MCF 10A (cell line): ENCODE data around the gene ARHGEF7. TPM values are rescaled to one million over a fixed set of nuclear protein-coding genes. Genes with fewer than 3 reads are reported as not detected.
A peak's percentile ranks its signal among the peaks of the same experiment; 100 is the strongest.

Source experiments
- BruUV-seq: library from RNA; stranded (reverse); fragments of 400-500 nt; replicated peaks from 2 replicates; lab custom pipeline; 2021; lab: Mats Ljungman, UMichigan
- CTCF ChIA-PET: fragments of 300-600 bp; sonication (Branson Sonifier 250); formaldehyde crosslinking; extraction: SDS; loops from one replicate; lab custom pipeline; 2021; ENCODE audit warnings: antibody characterized with exemption, inconsistent platforms; lab: Yijun Ruan, JAX
- POLR2A ChIA-PET: fragments of 300-600, 350-650 bp; sonication (Branson Sonifier 250); formaldehyde crosslinking; extraction: SDS; loops from one replicate; lab custom pipeline; 2020; ENCODE audit warnings: antibody characterized with exemption, inconsistent platforms; lab: Yijun Ruan, JAX
- DNase-seq: peaks from one replicate; pipeline ENCODE4 v3.0.0-alpha.2; 2018; ENCODE audit not compliant: unreplicated experiment
- H3K27ac Mint-ChIP-seq: one replicate; pipeline ENCODE4 v1.8.0; 2022; ENCODE audit warnings: mild to moderate bottlenecking, low read depth, mixed read lengths; ENCODE audit not compliant: unreplicated experiment
- H3K27me3 Mint-ChIP-seq: one replicate; pipeline ENCODE4 v1.8.0; 2022; ENCODE audit warnings: mixed read lengths; ENCODE audit not compliant: insufficient read depth, unreplicated experiment
- H3K36me3 Mint-ChIP-seq: one replicate; pipeline ENCODE4 v1.8.0; 2022; ENCODE audit warnings: mild to moderate bottlenecking, moderate library complexity, mixed read lengths; ENCODE audit not compliant: insufficient read depth, unreplicated experiment
- H3K4me1 Mint-ChIP-seq: one replicate; pipeline ENCODE4 v1.8.0; 2022; ENCODE audit warnings: mixed read lengths; ENCODE audit not compliant: insufficient read depth, unreplicated experiment
- H3K4me3 Mint-ChIP-seq: one replicate; pipeline ENCODE4 v1.8.0; 2022; ENCODE audit warnings: mild to moderate bottlenecking, moderate library complexity, mixed read lengths; ENCODE audit not compliant: unreplicated experiment
- H3K9me3 Mint-ChIP-seq: one replicate; pipeline ENCODE4 v1.8.0; 2022; ENCODE audit warnings: mixed read lengths; ENCODE audit not compliant: unreplicated experiment
- CTCF ChIP-seq: fragments of 200-600 bp; IDR thresholded peaks from one replicate; pipeline ENCODE4 v1.8.0; 2022; ENCODE audit warnings: antibody characterized with exemption, mild to moderate bottlenecking; ENCODE audit not compliant: unreplicated experiment
- intact Hi-C: fragments of 100-400 bp; cut with micrococcal nuclease; formaldehyde crosslinking; loops from 2 replicates; pipeline ENCODE4 v1.14.1; 2022
- total RNA-seq: library from RNA; stranded (reverse); gene quantifications from 2 replicates; pipeline ENCODE4 v1.2.3, GENCODE V29; 2022

ARHGEF7 gene
- total RNA-seq, 1 experiment from 2014 or later: 43.5 TPM

- TF ChIP-seq CTCF: no peak
- H3K27me3 Mint-ChIP-seq: peaks cover 74% of the 10 kb centered on the region
- POLR2A ChIA-PET: interaction anchor here (0.7 kb wide), 1 partner anchor 213 kb away, joined by 3 read pairs; no protein-coding TSS in a partner anchor
- H3K4me3 Mint-ChIP-seq: no peak overlapping the region
- H3K9me3 Mint-ChIP-seq: no peaks in the 10 kb centered on the region
- DNase-seq: no peak
- H3K36me3 Mint-ChIP-seq: no peaks in the 10 kb centered on the region
- no peak overlapping the region for H3K27ac Mint-ChIP-seq
- no peaks in the 10 kb centered on the region for H3K4me1 Mint-ChIP-seq
- CTCF ChIA-PET: no interaction called here
- BruUV-seq: no TSS peak
- intact Hi-C loops: no loop called here
These were observed 19.9 kb upstream of the ARHGEF7 start for GRCh38 chr13:111095031-111095840.

GRCh38 chr13:111095911-111096501 is 19.1 kb upstream of the ARHGEF7 start:
- CTCF ChIA-PET: no interaction called here
- POLR2A ChIA-PET: interaction anchor here (0.6 kb wide), 1 partner anchor 975 kb away, joined by 3 read pairs; no protein-coding TSS in a partner anchor

DNA sequence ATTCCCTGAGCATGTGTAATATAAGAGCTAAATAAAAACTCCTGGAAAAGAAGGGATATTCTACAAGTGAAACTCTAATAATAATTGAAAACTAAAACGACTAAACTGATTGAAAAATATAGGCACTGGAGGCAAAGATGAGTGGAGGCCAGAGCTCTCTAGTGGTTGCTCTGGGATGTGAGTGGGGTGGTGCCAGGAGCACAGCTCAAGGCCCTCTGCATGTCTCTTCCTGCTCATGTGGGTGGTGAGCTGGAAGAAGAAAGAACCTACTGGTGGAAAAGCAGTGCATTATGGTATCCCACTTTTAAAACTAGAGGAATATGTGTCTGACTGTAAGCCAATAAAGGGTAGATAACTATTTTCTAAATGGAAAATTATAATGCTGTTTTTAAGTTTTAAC is 15.8 kb upstream of the ARHGEF7 start:
- H3K36me3 Mint-ChIP-seq: peaks cover 3% of the 10 kb centered on the region
- H3K27me3 Mint-ChIP-seq: peaks cover 98% of the 10 kb centered on the region
- no peaks in the 10 kb centered on the region for H3K4me1 Mint-ChIP-seq
- peaks cover 9% of the 10 kb centered on the region for H3K9me3 Mint-ChIP-seq
- no peak overlapping the region for H3K4me3 Mint-ChIP-seq
- intact Hi-C loops: no loop called here
- TF ChIP-seq CTCF: no peak
- BruUV-seq: no TSS peak
- POLR2A ChIA-PET: interaction anchor here (0.7 kb wide), 1 partner anchor 104 kb away, joined by 3 read pairs; no protein-coding TSS in a partner anchor
- H3K27ac Mint-ChIP-seq: no peak overlapping the region
- DNase-seq: peak; percentile 18
- CTCF ChIA-PET: interaction anchor here (0.6 to 1.1 kb wide), 2 partner anchors 106 to 309 kb away, joined by 3 read pairs; no protein-coding TSS in a partner anchor

More at GRCh38 chr13:111095911-111096501, 19.1 kb upstream of the ARHGEF7 start:
- H3K4me3 Mint-ChIP-seq: no peak overlapping the region
- no peaks in the 10 kb centered on the region for H3K4me1 Mint-ChIP-seq
- intact Hi-C loops: no loop called here
- no peak for TF ChIP-seq CTCF
- no peak overlapping the region for H3K27ac Mint-ChIP-seq
- DNase-seq: no peak
- H3K36me3 Mint-ChIP-seq: no peaks in the 10 kb centered on the region
- peaks cover 79% of the 10 kb centered on the region for H3K27me3 Mint-ChIP-seq
- no TSS peak for BruUV-seq
- no peaks in the 10 kb centered on the region for H3K9me3 Mint-ChIP-seq

- Mint-ChIP-seq H3K9me3 (no peaks in the 10 kb centered on the region), H3K4me1 (no peaks in the 10 kb centered on the region), H3K36me3 (no peaks in the 10 kb centered on the region), H3K27ac (no peak overlapping the region), H3K4me3 (no peak overlapping the region), H3K27me3 (peaks cover 93% of the 10 kb centered on the region)
- ChIA-PET POLR2A (interaction anchor here (0.7 to 1.0 kb wide), 2 partner anchors 9 to 23 kb away, joined by 3 read pairs; no protein-coding TSS in a partner anchor), CTCF (no interaction called here)
- TF ChIP-seq CTCF: no peak
- DNase-seq: no peak
- intact Hi-C loops: no loop called here
- BruUV-seq: no TSS peak
These were observed 5.1 kb upstream of the ARHGEF7 start for GRCh38 chr13:111110054-111110453.
